GM21447 (cell line): ENCODE results near the gene BMP2.
A peak's percentile ranks its signal among the peaks of the same experiment; 100 is the strongest.

ENCODE experiments used
- ATAC-seq: cut with Tn5 transposase; IDR thresholded peaks from one replicate; pipeline ENCODE4 v1.9.1; 2021; ENCODE audit not compliant: unreplicated experiment

Gene BMP2

GRCh38 chr20:6828794-6829423 lies 61.4 kb downstream of the BMP2 start:
- peak; percentile 87 for ATAC-seq

- ATAC-seq: no peak
These were observed 62.1 kb downstream of the BMP2 start for GRCh38 chr20:6829510-6830116.
